Right lobe of liver (tissue), 4 donors: Measurements from ENCODE around the gene ARL6IP5.

Experiments
- CTCF ChIP-seq, 4 donors: fragments of 200-600 bp in 3 of 4; fragments of 450-650 bp in 1 of 4; IDR thresholded peaks; one replicate each; pipeline versions ENCODE4 v1.5.1 to v1.8.0; 2016 to 2022; ENCODE audit warnings: antibody characterized with exemption in 4 of 4, mild to moderate bottlenecking in 2 of 4
- POLR2A ChIP-seq: fragments of 450-650 bp; IDR thresholded peaks from one replicate; pipeline ENCODE4 v1.6.1; 2017; ENCODE audit warnings: antibody characterized with exemption, mild to moderate bottlenecking
- donor health status: DM: no; HTN: no; CAD: no.
- donor health status: DM: no; HTN: no; CAD: no.
- donor health status: DM: no; HTN: yes; CAD: no.

GRCh38 chr3:69094467-69095205 is 9.9 kb downstream of the ARL6IP5 start:
- TF ChIP-seq CTCF (IDR thresholded peaks at IDR 0.05): no peak
- TF ChIP-seq POLR2A: no peak
